Measurements from ENCODE around the gene GLRX.

Gene GLRX

DNA sequence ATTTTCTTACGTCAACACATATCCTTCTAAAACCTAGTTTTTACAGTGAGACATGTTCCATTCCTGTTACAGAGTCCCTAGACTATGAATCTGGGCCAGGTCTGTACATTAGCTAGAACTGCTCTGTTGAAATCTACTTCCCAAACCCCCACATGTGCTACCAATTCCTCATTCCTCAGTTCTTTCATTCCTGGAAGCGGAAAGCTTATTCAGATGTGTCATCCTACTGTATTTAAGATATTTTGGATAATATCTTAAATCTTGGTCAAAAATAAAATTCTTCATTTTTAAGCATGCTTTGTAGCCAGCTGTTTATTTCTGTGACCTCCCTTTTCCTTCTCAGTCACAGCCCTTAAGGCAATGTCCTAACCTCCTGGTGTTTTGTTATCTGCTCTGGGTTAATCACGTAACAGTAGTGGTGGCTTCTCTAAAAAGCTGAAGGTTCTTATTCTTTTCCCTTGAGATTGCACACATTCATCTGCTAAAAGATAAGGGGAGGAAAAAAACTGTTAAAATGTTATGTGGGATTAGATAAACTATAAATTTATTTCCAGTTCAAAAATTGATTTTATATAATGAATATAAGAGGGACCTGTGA, 35.6 kb downstream of the GLRX start:
- peaks cover 75% of the 10 kb centered on the region for H3K36me3 ChIP-seq (ENCODE audit: control insufficient read depth, insufficient read depth, low read length, severe bottlenecking)

DNA sequence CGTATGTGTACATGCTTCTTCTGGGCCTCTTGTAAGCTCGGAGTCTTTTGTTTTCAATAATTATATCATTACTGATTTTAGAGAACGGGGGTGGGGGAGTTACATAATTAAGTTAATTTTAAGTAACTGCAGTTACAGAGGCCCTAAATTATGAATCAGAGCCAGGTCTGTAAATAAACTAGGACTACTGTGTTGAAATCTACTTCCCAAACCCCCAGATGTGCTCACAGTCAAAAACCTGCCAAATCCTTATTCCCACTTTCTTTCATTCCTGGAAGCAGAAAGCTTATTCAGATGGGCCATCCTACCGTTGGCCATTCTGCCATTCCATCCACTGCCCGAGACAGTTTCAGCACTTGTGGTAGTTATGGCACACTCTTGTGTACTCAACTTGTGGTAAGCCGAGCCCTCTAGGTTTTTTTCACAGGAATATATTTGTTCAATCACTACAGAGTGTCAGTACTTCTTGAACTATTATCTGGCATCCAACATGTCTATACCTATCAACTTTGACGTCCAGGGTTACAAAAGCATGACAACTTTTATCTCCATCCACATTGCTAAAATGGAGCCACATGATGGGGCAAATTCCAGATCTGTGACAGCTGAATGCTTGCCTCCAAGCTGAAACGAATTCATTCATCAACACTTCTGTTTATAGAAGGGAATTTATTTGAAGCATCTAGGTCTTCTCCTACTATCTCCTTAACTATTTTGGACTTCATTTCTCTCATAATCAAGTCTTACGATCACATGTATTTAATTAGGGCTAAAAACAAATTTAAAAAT, 37.8 kb downstream of the GLRX start:
- no peak for DNase-seq (ENCODE audit: low read depth)
- Histone ChIP-seq H3K9me3 (ENCODE audit: control insufficient read depth, low read length) (no peaks in the 10 kb centered on the region), H3K27me3 (replicated peaks; ENCODE audit: control insufficient read depth, insufficient read depth, low read length) (no peaks in the 10 kb centered on the region), H3K4me3 (ENCODE audit: low read length) (no peak overlapping the region), H3K36me3 (ENCODE audit: control insufficient read depth, insufficient read depth, low read length, severe bottlenecking) (peaks cover 66% of the 10 kb centered on the region), H3K4me1 (ENCODE audit: control insufficient read depth, insufficient read depth, low read length) (peaks cover 58% of the 10 kb centered on the region), H3K9ac (ENCODE audit: low read length) (peak overlapping the region; percentile 5)

More for the DNA sequence above, 35.6 kb downstream of the GLRX start:
- H3K4me1 ChIP-seq (ENCODE audit: control insufficient read depth, insufficient read depth, low read length) = peaks cover 39% of the 10 kb centered on the region
- no peak overlapping the region for H3K4me3 ChIP-seq (ENCODE audit: low read length)
- H3K9me3 ChIP-seq (ENCODE audit: control insufficient read depth, low read length) = no peaks in the 10 kb centered on the region
- H3K9ac ChIP-seq (ENCODE audit: low read length) = peak overlapping the region; percentile 66
- peak; percentile 67 for DNase-seq (ENCODE audit: low read depth)
- no peaks in the 10 kb centered on the region for H3K27me3 ChIP-seq (replicated peaks; ENCODE audit: control insufficient read depth, insufficient read depth, low read length)

DNA sequence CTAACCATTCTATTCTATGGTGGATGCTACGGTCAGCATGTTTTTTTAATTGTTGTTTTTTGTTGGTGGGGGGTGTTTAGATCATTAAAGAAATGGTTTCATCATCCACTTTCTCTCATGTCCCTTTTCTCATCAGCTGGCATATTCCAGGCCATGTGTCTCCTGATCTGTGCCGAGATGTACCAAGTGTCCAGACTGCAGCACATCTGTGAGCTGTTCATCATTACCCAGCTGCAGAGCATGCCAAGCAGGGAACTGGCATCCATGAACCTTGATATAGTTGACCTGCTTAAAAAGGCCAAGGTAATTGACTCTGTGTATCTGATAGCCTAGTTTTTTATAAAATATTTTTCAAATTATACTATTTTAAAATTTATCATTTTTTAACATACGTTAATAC, 38.9 kb downstream of the GLRX start:
- Histone ChIP-seq H3K36me3 (ENCODE audit: control insufficient read depth, insufficient read depth, low read length, severe bottlenecking) (peaks cover 62% of the 10 kb centered on the region), H3K4me1 (ENCODE audit: control insufficient read depth, insufficient read depth, low read length) (peaks cover 66% of the 10 kb centered on the region), H3K27me3 (replicated peaks; ENCODE audit: control insufficient read depth, insufficient read depth, low read length) (no peaks in the 10 kb centered on the region), H3K9ac (ENCODE audit: low read length) (peak overlapping the region; percentile 13), H3K9me3 (ENCODE audit: control insufficient read depth, low read length) (no peaks in the 10 kb centered on the region), H3K4me3 (ENCODE audit: low read length) (no peak overlapping the region)
- DNase-seq (ENCODE audit: low read depth) = no peak

DNA sequence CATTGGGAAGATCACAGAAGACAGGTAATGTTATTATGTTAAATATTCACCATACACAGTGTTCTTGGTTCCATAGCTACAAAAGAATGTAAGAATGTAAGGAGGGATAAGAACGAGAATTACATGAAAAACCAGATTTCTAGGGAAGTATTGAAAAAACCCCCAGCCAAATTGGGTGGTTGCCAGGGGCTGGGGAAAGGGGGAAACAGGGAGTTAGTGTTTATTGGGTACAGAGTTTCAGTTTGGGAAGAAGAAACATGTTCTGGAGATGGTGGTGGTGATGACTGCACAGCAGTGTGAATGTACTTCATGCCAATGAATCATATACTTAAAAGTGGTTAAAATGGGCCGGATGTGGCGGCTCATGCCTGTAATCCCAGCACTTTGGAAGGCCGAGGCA, 40.3 kb downstream of the GLRX start:
- no peak overlapping the region for H3K4me3 ChIP-seq (ENCODE audit: low read length)
- peaks cover 58% of the 10 kb centered on the region for H3K36me3 ChIP-seq (ENCODE audit: control insufficient read depth, insufficient read depth, low read length, severe bottlenecking)
- H3K9me3 ChIP-seq (ENCODE audit: control insufficient read depth, low read length) = no peaks in the 10 kb centered on the region
- peaks cover 60% of the 10 kb centered on the region for H3K4me1 ChIP-seq (ENCODE audit: control insufficient read depth, insufficient read depth, low read length)
- H3K27me3 ChIP-seq (replicated peaks; ENCODE audit: control insufficient read depth, insufficient read depth, low read length) = no peaks in the 10 kb centered on the region
- no peak overlapping the region for H3K9ac ChIP-seq (ENCODE audit: low read length)
- no peak for DNase-seq (ENCODE audit: low read depth)

DNA sequence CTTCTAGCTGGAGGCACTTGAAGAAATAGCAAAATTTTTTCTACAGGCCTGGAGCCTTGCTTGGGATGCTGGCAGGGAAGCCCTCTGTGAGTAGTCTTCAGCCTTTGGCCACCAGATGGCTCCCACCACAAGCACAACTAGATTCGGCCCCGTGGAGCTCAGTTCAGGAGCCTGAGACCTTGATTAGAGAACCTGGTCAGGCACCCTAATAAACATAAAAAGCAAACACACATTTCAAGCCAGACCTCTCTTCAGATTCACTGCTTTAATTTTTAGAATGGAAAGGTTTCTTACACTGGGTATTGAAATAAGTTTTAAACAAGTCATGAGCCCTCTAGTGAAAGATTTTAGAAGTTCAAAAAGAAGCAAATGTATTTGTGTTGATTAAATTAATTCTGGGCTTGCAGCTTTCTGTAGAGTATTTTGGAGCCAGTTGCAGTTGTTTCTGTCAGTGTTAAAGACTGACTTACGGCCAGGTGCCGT, 41.4 kb downstream of the GLRX start:
- H3K27me3 ChIP-seq (replicated peaks; ENCODE audit: control insufficient read depth, insufficient read depth, low read length) = no peaks in the 10 kb centered on the region
- peak; percentile 91 for DNase-seq (ENCODE audit: low read depth)
- H3K9ac ChIP-seq (ENCODE audit: low read length) = peak overlapping the region; percentile 45
- no peak overlapping the region for H3K4me3 ChIP-seq (ENCODE audit: low read length)
- H3K4me1 ChIP-seq (ENCODE audit: control insufficient read depth, insufficient read depth, low read length) = peaks cover 50% of the 10 kb centered on the region
- H3K36me3 ChIP-seq (ENCODE audit: control insufficient read depth, insufficient read depth, low read length, severe bottlenecking) = peaks cover 54% of the 10 kb centered on the region
- no peaks in the 10 kb centered on the region for H3K9me3 ChIP-seq (ENCODE audit: control insufficient read depth, low read length)

DNA sequence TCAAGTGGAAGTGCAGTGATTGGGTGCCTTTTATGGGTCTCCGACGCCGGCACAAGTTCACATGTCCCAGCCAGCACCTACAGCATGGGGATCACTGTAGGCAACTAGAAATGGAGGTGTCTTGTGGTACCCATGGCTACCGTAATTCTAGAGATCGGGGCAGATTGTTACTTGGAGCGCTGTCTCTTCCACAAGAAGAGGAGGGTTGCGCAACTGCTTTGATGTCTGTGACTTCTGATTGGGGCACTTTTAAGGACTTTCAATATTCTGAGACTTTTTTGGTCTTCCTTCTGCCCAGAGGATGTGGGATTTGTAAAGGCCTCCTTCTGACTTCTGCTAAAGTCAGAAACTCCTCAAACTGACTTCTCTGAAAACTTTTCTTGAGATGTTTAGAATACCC, 41.9 kb downstream of the GLRX start:
- no peaks in the 10 kb centered on the region for H3K9me3 ChIP-seq (ENCODE audit: control insufficient read depth, low read length)
- H3K36me3 ChIP-seq (ENCODE audit: control insufficient read depth, insufficient read depth, low read length, severe bottlenecking) = peaks cover 53% of the 10 kb centered on the region
- no peaks in the 10 kb centered on the region for H3K27me3 ChIP-seq (replicated peaks; ENCODE audit: control insufficient read depth, insufficient read depth, low read length)
- peak overlapping the region; percentile 45 for H3K9ac ChIP-seq (ENCODE audit: low read length)
- no peak overlapping the region for H3K4me3 ChIP-seq (ENCODE audit: low read length)
- peaks cover 45% of the 10 kb centered on the region for H3K4me1 ChIP-seq (ENCODE audit: control insufficient read depth, insufficient read depth, low read length)
- DNase-seq (ENCODE audit: low read depth) = peak; percentile 59

DNA sequence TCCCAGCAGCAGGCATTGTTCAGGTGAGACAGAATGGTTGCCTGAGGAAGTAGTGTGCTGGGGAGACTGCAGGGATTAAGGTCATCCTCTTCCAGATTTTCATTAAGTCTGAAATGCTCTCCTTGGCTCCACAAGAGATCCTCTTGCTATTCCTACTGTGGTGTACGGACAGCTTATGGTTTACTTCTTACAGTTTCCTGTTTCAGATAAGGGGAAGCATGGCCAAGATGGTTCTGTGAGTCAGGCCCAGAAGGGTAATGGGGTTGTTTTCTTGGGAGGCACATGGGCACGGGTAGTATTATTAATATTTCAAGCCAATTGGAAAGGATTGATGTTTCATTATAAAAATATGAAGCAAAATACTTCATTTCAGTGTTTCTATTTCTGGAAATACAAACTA, 42.9 kb downstream of the GLRX start:
- peaks cover 48% of the 10 kb centered on the region for H3K36me3 ChIP-seq (ENCODE audit: control insufficient read depth, insufficient read depth, low read length, severe bottlenecking)
- H3K9me3 ChIP-seq (ENCODE audit: control insufficient read depth, low read length) = no peaks in the 10 kb centered on the region
- DNase-seq (ENCODE audit: low read depth) = no peak
- no peaks in the 10 kb centered on the region for H3K27me3 ChIP-seq (replicated peaks; ENCODE audit: control insufficient read depth, insufficient read depth, low read length)
- H3K4me3 ChIP-seq (ENCODE audit: low read length) = no peak overlapping the region
- peaks cover 38% of the 10 kb centered on the region for H3K4me1 ChIP-seq (ENCODE audit: control insufficient read depth, insufficient read depth, low read length)
- no peak overlapping the region for H3K9ac ChIP-seq (ENCODE audit: low read length)

DNA sequence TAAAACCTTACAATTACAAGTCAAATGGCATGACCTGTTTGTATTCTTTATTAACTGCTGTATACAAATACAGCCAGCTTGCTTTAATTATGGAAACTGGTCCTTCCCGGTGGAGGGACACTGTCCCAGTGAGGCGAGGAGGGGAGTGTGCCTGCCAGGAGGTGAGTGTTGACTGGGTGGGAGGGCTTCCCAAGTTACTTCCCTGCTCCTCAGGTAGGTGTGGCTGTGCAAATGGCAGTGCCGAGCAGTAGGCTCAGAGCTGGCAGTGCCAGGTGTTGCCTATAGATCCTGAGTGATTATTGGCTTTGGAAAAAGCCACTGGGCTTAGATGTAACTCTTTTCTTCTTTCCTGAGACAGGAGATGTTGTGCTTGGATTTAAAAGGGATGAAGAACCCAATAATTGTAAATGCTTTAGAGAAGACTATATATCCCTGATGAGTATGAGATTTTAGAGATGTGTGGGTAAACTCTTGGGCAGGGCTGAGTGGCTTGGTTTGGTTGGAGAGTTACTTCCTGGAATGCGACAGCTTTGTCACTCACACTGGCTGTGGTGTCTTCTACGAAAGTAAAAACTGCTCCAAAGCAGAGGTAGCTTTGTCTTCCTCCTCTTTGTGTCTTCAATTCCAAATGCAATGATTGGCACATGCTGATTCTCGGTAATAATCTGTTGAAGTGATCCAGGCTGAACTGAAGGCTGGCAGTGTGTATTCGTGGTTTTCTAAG, 43.7 kb downstream of the GLRX start:
- Histone ChIP-seq H3K4me3 (ENCODE audit: low read length) (no peak overlapping the region), H3K4me1 (ENCODE audit: control insufficient read depth, insufficient read depth, low read length) (peaks cover 31% of the 10 kb centered on the region), H3K9ac (ENCODE audit: low read length) (no peak overlapping the region), H3K9me3 (ENCODE audit: control insufficient read depth, low read length) (no peaks in the 10 kb centered on the region), H3K36me3 (ENCODE audit: control insufficient read depth, insufficient read depth, low read length, severe bottlenecking) (peaks cover 43% of the 10 kb centered on the region), H3K27me3 (replicated peaks; ENCODE audit: control insufficient read depth, insufficient read depth, low read length) (no peaks in the 10 kb centered on the region)
- no peak for DNase-seq (ENCODE audit: low read depth)

DNA sequence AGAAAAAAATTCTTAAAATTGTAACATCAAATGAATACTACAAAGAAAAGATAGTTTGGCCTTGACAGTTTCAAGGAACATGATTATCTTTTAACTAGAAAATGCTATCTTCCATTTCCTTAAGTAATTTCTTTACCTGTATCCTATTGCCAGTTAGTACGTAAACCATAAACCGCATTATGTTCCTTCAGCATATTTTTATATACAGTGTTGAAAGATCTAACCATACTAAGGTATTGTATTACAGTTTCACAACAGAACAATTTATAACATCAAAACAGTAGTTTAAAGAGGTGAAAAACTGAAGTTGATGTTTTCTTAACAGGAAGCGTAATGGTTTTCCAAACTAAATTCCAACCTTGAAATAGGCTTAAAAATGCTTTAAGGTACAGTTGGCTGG, 45.1 kb downstream of the GLRX start:
- DNase-seq (ENCODE audit: low read depth) = peak; percentile 42
- H3K27me3 ChIP-seq (replicated peaks; ENCODE audit: control insufficient read depth, insufficient read depth, low read length) = no peaks in the 10 kb centered on the region
- H3K4me3 ChIP-seq (ENCODE audit: low read length) = no peak overlapping the region
- H3K9ac ChIP-seq (ENCODE audit: low read length) = no peak overlapping the region
- peaks cover 27% of the 10 kb centered on the region for H3K4me1 ChIP-seq (ENCODE audit: control insufficient read depth, insufficient read depth, low read length)
- no peaks in the 10 kb centered on the region for H3K9me3 ChIP-seq (ENCODE audit: control insufficient read depth, low read length)
- peaks cover 51% of the 10 kb centered on the region for H3K36me3 ChIP-seq (ENCODE audit: control insufficient read depth, insufficient read depth, low read length, severe bottlenecking)

DNA sequence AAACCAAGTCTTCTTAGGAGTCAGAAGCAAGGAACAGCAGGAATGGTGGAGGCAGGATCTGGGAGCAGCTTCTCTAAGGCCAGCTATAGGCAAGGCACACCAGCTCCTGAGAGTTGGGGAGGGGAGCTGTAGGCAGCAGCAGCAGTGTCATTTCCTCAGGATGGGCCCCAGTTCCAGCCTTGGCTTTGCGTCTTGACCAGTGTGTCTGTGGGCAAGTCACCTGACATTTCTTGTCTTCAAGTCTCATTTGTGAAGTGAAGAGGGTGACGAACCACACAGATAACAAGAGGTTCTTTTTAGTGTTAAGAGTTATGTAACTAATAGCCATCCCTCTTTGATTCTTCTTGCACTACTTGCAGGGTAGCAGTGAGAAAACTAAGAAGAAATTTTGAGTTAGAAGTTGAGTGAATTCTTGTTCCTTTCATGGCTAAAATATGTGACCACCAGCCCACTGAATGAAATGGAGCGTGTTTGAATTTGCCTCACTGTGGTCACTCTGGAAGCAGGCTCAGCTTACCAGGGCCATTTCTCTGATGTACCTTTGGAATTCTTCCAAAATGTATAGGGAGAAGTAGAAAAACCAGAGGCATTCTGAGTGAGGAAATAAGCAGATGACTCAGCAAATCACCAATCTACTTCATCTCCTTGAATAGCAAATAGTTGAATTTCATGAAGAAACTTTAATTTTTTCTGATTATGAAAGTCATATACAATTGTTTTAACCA, 49.0 kb downstream of the GLRX start:
- H3K27me3 ChIP-seq (replicated peaks; ENCODE audit: control insufficient read depth, insufficient read depth, low read length) = no peaks in the 10 kb centered on the region
- H3K4me3 ChIP-seq (ENCODE audit: low read length) = no peak overlapping the region
- no peaks in the 10 kb centered on the region for H3K9me3 ChIP-seq (ENCODE audit: control insufficient read depth, low read length)
- peak; percentile 87 for DNase-seq (ENCODE audit: low read depth)
- H3K9ac ChIP-seq (ENCODE audit: low read length) = no peak overlapping the region
- H3K4me1 ChIP-seq (ENCODE audit: control insufficient read depth, insufficient read depth, low read length) = no peaks in the 10 kb centered on the region
- peaks cover 69% of the 10 kb centered on the region for H3K36me3 ChIP-seq (ENCODE audit: control insufficient read depth, insufficient read depth, low read length, severe bottlenecking)

DNA sequence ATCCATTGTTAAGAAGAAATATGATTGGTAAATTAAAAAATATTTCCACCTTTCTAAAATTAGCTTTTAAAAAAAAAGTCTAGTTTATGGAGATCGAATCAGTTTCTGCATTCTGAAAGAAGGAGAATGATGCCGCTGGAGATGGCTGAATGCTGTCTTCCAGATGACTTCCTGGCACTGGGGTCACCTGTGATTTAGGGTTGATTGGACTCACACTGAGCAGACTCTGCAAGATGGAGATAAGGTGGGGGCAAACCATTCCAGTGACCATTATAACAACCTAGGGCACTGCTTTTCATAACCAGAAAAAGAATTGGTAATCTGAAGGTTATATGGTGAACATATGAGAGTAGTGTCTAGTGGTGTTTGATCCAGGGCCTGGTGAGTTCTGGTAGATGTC, 50.6 kb downstream of the GLRX start:
- no peaks in the 10 kb centered on the region for H3K27me3 ChIP-seq (replicated peaks; ENCODE audit: control insufficient read depth, insufficient read depth, low read length)
- peaks cover 73% of the 10 kb centered on the region for H3K36me3 ChIP-seq (ENCODE audit: control insufficient read depth, insufficient read depth, low read length, severe bottlenecking)
- no peaks in the 10 kb centered on the region for H3K4me1 ChIP-seq (ENCODE audit: control insufficient read depth, insufficient read depth, low read length)
- no peaks in the 10 kb centered on the region for H3K9me3 ChIP-seq (ENCODE audit: control insufficient read depth, low read length)
- no peak overlapping the region for H3K4me3 ChIP-seq (ENCODE audit: low read length)
- DNase-seq (ENCODE audit: low read depth) = no peak
- no peak overlapping the region for H3K9ac ChIP-seq (ENCODE audit: low read length)

Measured in adipocyte (in vitro differentiated cells).